Measurements from ENCODE around the gene LRRFIP1. TPM values are rescaled to one million over a fixed set of nuclear protein-coding genes. Genes with fewer than 3 reads are reported as not detected.
A peak's percentile ranks its signal among the peaks of the same experiment; 100 is the strongest.

The LRRFIP1 gene
- total and polyA plus RNA-seq, 8 donors, result 104 to 160 (median 122) TPM

- TF ChIP-seq CTCF (IDR thresholded peaks at IDR 0.05), result no peak
- Histone ChIP-seq H3K27ac (peak overlapping the region in 1 of 2 donors; percentile 81), H3K36me3 (no peaks in the 10 kb centered on the region), H3K4me1 (peaks cover 10 to 43% of the 10 kb centered on the region in 2 donors), H3K9me3 (no peaks in the 10 kb centered on the region), H3K4me3 (no peak overlapping the region), H3K27me3 (peaks cover 0 to 30% of the 10 kb centered on the region in 2 donors)
- ATAC-seq, result no peak
- DNase-seq, result no peak
- intact Hi-C loops (cut with DNase I), result no loop called here
These were observed 2.8 kb upstream of the LRRFIP1 start for GRCh38 chr2:237624565-237624964.

GRCh38 chr2:237625216-237625705 is 2.1 kb upstream of the LRRFIP1 start:
- no peak for TF ChIP-seq CTCF (IDR thresholded peaks at IDR 0.05)
- Histone ChIP-seq H3K27me3 (peaks cover 0 to 34% of the 10 kb centered on the region in 2 donors), H3K36me3 (no peaks in the 10 kb centered on the region), H3K4me1 (peaks cover 10 to 43% of the 10 kb centered on the region in 2 donors), H3K9me3 (no peaks in the 10 kb centered on the region), H3K4me3 (no peak overlapping the region), H3K27ac (peak overlapping the region; percentile 33 to 81)
- peak; percentile 13 for ATAC-seq
- intact Hi-C loops (cut with DNase I), result no loop called here
- peak in 1 of 4 donors; percentile 52 for DNase-seq

GRCh38 chr2:237625777-237626176 is 1.6 kb upstream of the LRRFIP1 start:
- DNase-seq, result no peak
- Histone ChIP-seq H3K9me3 (no peaks in the 10 kb centered on the region), H3K27me3 (peaks cover 0 to 38% of the 10 kb centered on the region in 2 donors), H3K27ac (peak overlapping the region; percentile 33 to 81), H3K4me3 (no peak overlapping the region), H3K4me1 (peaks cover 10 to 43% of the 10 kb centered on the region in 2 donors), H3K36me3 (no peaks in the 10 kb centered on the region)
- TF ChIP-seq CTCF (IDR thresholded peaks at IDR 0.05), result no peak
- ATAC-seq, result no peak
- intact Hi-C loops (cut with DNase I), result no loop called here

DNA sequence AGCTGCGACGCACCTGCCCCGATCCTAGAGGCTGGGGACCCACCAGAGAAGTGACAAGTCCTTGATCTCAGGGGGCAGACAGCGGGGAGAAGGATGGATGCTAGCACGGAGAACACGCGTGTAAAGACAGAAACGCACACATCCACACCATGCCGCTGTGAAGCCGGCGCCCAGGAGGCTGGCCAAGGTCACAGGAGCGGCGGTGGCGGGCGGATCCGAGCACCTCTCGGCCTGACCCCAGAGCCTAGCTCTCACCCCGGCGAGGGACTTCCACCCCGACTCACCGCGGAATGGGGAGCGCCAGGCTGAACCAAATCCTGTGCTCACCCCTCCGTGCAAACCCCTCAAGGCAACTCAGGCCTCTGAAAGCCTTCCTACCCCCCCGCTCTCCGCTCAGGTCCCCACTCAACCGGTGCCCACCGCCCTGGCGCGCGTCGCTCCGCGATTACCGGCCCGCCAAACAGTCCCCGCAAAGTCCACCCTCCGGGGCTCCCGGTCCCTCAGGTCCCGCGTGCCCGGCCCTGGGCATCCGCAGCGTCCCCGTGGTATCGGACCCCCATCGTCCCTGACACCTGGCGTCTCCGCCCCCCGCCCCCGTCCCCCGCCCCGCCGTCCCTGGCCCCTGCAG is 460 bp upstream of the LRRFIP1 start:
- no peak for TF ChIP-seq CTCF (IDR thresholded peaks at IDR 0.05)
- Histone ChIP-seq H3K4me3 (peak overlapping the region; percentile 62 to 73), H3K4me1 (peaks cover 10 to 43% of the 10 kb centered on the region in 2 donors), H3K36me3 (peaks cover 0 to 4% of the 10 kb centered on the region in 2 donors), H3K27me3 (peaks cover 0 to 38% of the 10 kb centered on the region in 2 donors), H3K9me3 (no peaks in the 10 kb centered on the region), H3K27ac (peak overlapping the region in 1 of 2 donors; percentile 81)
- intact Hi-C loops (cut with DNase I), result no loop called here
- DNase-seq (no peak), ATAC-seq (peak; percentile 44)

DNA sequence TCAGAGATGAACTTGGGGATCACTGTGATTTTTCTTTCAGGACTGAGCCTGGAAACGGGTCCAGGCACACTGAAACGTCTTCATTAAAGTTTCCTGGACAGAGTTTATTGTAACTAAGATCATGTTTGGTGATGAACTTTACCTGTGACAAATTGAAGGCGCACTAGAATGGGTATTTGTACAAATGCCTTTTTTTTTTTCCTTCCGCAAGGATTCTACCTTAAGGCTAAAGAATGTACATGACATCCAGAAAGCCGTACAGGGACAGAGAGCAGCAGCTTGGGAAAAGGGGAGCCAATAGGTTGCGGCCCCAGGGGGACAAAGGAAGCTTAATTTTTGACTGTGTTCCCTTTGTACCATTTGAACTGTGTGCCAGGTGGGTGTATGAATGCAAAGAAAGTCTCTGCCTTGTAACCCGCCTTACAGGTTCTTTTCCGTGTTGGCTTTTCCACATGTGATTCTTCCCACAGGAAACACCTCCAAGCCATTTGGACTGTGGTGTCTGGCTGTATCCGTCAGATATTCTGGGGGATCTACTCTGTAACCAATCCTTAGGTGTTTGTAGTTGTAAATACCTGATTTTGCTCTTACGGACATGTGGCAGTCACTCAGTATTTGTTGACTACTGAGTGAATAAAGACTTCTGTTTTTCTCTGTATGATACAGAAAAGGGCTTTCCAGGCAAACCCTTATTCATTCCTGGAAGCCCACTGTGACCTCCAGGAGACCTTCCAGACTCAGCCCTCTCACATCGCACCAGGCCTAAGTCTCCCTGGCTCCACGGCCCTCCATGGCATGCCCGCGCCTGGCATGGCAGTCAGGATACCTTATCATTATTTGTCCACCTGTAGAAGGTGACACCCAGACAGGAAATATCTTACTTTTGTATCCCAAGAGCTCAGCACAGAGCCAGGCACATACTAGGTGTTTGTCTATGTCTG is 1.1 kb downstream of the LRRFIP1 start:
- intact Hi-C loops (cut with DNase I), result no loop called here
- H3K4me3 ChIP-seq, result peak overlapping the region; percentile 62 to 73
- peaks cover 0 to 38% of the 10 kb centered on the region in 2 donors for H3K27me3 ChIP-seq
- H3K4me1 ChIP-seq, result peaks cover 10 to 43% of the 10 kb centered on the region in 2 donors
- no peak for TF ChIP-seq CTCF (IDR thresholded peaks at IDR 0.05)
- H3K9me3 ChIP-seq, result no peaks in the 10 kb centered on the region
- H3K27ac ChIP-seq, result peak overlapping the region in 1 of 2 donors; percentile 57
- peaks cover 0 to 4% of the 10 kb centered on the region in 2 donors for H3K36me3 ChIP-seq
- ATAC-seq, result no peak
- DNase-seq, result no peak
